GM23338 (cell line): ENCODE results near the gene USP24. TPM values are rescaled to one million over a fixed set of nuclear protein-coding genes. Genes with fewer than 3 reads are reported as not detected.

Experiments
- ATAC-seq: fragments of 200-7000 bp; cut with Tn5 transposase; 3 replicates; pipeline ENCODE4 v1.9.1; 2020
- DNase-seq: peaks from one replicate; pipeline ENCODE4 v3.0.0-alpha.2; 2015; ENCODE audit warnings: low spot score
- H2AFZ ChIP-seq: fragments of 200-600 bp; sonication (generic); 2 replicates; pipeline ENCODE4 v1.8.0; 2016; ENCODE audit warnings: antibody characterized with exemption, mild to moderate bottlenecking, moderate library complexity
- H3F3A ChIP-seq: fragments of 200-600 bp; sonication (generic); replicated peaks from 2 replicates; pipeline ENCODE4 v1.8.0; 2017; ENCODE audit warnings: antibody characterized with exemption, mixed run types, low read depth
- H3K27ac ChIP-seq: fragments of 200-600 bp; sonication (generic); 2 replicates; pipeline ENCODE4 v1.6.1; 2016; ENCODE audit warnings: low read depth
- H3K27me3 ChIP-seq: fragments of 200-600 bp; sonication (generic); 2 replicates; pipeline ENCODE4 v1.8.0; 2016; ENCODE audit warnings: mild to moderate bottlenecking, mixed run types, moderate library complexity; ENCODE audit not compliant: insufficient read depth
- H3K36me3 ChIP-seq: fragments of 200-600 bp; sonication (generic); 2 replicates; pipeline ENCODE4 v1.8.0; 2016; ENCODE audit warnings: mild to moderate bottlenecking; ENCODE audit not compliant: insufficient read depth
- H3K4me1 ChIP-seq: fragments of 200-600 bp; sonication (generic); 2 replicates; pipeline ENCODE4 v1.8.0; 2016; ENCODE audit warnings: mild to moderate bottlenecking, moderate library complexity; ENCODE audit not compliant: insufficient read depth
- H3K4me2 ChIP-seq: fragments of 200-600 bp; sonication (generic); 2 replicates; pipeline ENCODE4 v1.7.1; 2017; ENCODE audit warnings: mixed run types
- H3K4me3 ChIP-seq: fragments of 200-600 bp; sonication (generic); 2 replicates; pipeline ENCODE4 v1.6.1; 2016; ENCODE audit warnings: mixed run types
- H3K79me2 ChIP-seq: fragments of 200-600 bp; sonication (generic); replicated peaks from 2 replicates; pipeline ENCODE4 v1.8.0; 2017; ENCODE audit warnings: mild to moderate bottlenecking; ENCODE audit not compliant: insufficient read depth
- H3K9me2 ChIP-seq: fragments of 200-600 bp; sonication (generic); 2 replicates; pipeline ENCODE4 v1.8.0; 2017; ENCODE audit not compliant: insufficient read depth
- H4K20me1 ChIP-seq: fragments of 200-600 bp; sonication (generic); replicated peaks from 2 replicates; pipeline ENCODE4 v1.8.0; 2017; ENCODE audit warnings: mild to moderate bottlenecking; ENCODE audit not compliant: insufficient read depth
- H3K27ac Mint-ChIP-seq: 2 replicates; pipeline ENCODE4 v1.8.0; 2020; ENCODE audit warnings: inconsistent platforms, mild to moderate bottlenecking, moderate library complexity, mixed read lengths
- H3K27me3 Mint-ChIP-seq: 3 replicates; pipeline ENCODE4 v1.8.0; 2022; ENCODE audit warnings: low read depth, mild to moderate bottlenecking, moderate library complexity, mixed read lengths, inconsistent platforms; ENCODE audit not compliant: insufficient read depth, poor library complexity
- H3K36me3 Mint-ChIP-seq: 3 replicates; pipeline ENCODE4 v1.8.0; 2021; ENCODE audit warnings: low read depth, mild to moderate bottlenecking, inconsistent platforms, moderate library complexity, mixed read lengths
- H3K4me1 Mint-ChIP-seq: 3 replicates; pipeline ENCODE4 v1.8.0; 2020; ENCODE audit warnings: mild to moderate bottlenecking, inconsistent platforms, mixed read lengths
- H3K4me3 Mint-ChIP-seq: 3 replicates; pipeline ENCODE4 v1.8.0; 2021; ENCODE audit warnings: moderate library complexity, mild to moderate bottlenecking, inconsistent platforms, mixed read lengths
- H3K9me3 Mint-ChIP-seq: 3 replicates; pipeline ENCODE4 v1.8.0; 2020; ENCODE audit warnings: moderate library complexity, mild to moderate bottlenecking, inconsistent platforms, mixed read lengths
- CREB1 ChIP-seq: fragments of 250-450 bp; sonication (Bioruptor Pico); IDR thresholded peaks from 2 replicates; pipeline ENCODE4 v1.5.0; 2020; ENCODE audit warnings: low read depth, mild to moderate bottlenecking, moderate library complexity
- ETS1 ChIP-seq: IDR thresholded peaks from 2 replicates; pipeline ENCODE4 v1.6.1; 2016; ENCODE audit warnings: antibody characterized with exemption
- EZH2 ChIP-seq: fragments of 200-600 bp; sonication (generic); IDR thresholded peaks from one replicate; pipeline ENCODE4 v1.8.0; 2017; ENCODE audit warnings: antibody characterized with exemption, mild to moderate bottlenecking, low read depth; ENCODE audit not compliant: unreplicated experiment
- EZH2phosphoT487 ChIP-seq: fragments of 200-600 bp; sonication (generic); IDR thresholded peaks from one replicate; pipeline ENCODE4 v1.8.1; 2018; ENCODE audit warnings: antibody characterized with exemption; ENCODE audit not compliant: unreplicated experiment
- JUNB ChIP-seq: IDR thresholded peaks from one replicate; pipeline ENCODE4 v1.6.1; 2016; ENCODE audit warnings: antibody characterized with exemption; ENCODE audit not compliant: unreplicated experiment
- POLR2AphosphoS5 ChIP-seq: IDR thresholded peaks from 2 replicates; pipeline ENCODE4 v1.6.1; 2016; ENCODE audit warnings: antibody characterized with exemption, low read depth
- STAT1 ChIP-seq: IDR thresholded peaks from one replicate; pipeline ENCODE4 v1.6.1; 2016; ENCODE audit warnings: antibody characterized with exemption; ENCODE audit not compliant: unreplicated experiment
- ZNF114 ChIP-seq: fragments of 250-450 bp; sonication (Bioruptor Pico); IDR thresholded peaks from 2 replicates; pipeline ENCODE4 v1.5.0; 2020; ENCODE audit warnings: mild to moderate bottlenecking, moderate library complexity
- ZNF462 ChIP-seq: fragments of 250-450 bp; sonication (Bioruptor Pico); IDR thresholded peaks from 2 replicates; pipeline ENCODE4 v1.5.0; 2020; ENCODE audit warnings: mild to moderate bottlenecking, moderate library complexity
- polyA plus RNA-seq: library from polyadenylated mRNA; unstranded; fragments of >200 nt; fragmentation: Nextera tagmentation; extraction: Ambion mirVana; gene quantifications from 2 replicates; pipeline ENCODE4 v1.2.1, GENCODE V29; 2016
- total RNA-seq: library from RNA; depleted of rRNA; stranded (reverse); fragments of >200 nt; shearing (Covaris generic); gene quantifications from 2 replicates; pipeline ENCODE4 v1.2.3, GENCODE V29; 2014
- TF ChIP-seq, protein P1 (sequence below), 2 experiments: fragments of 200-600 bp in 1 of 2; sonication (generic) in 1 of 2; conservative IDR thresholded peaks; 2 replicates each; pipeline versions ENCODE4 v1.5.1 to v1.6.1; 2016 to 2017; ENCODE audit warnings: antibody characterized with exemption in 2 of 2, low read depth in 2 of 2, mild to moderate bottlenecking in 2 of 2, moderate library complexity in 1 of 2
- TF ChIP-seq, protein P2 (sequence below): IDR thresholded peaks from one replicate; pipeline ENCODE4 v1.6.1; 2018; ENCODE audit warnings: antibody characterized with exemption; ENCODE audit not compliant: unreplicated experiment

USP24 gene
- total and polyA plus RNA-seq, 2 experiments from 2014 or later = 12.1 to 32.6 TPM

DNA sequence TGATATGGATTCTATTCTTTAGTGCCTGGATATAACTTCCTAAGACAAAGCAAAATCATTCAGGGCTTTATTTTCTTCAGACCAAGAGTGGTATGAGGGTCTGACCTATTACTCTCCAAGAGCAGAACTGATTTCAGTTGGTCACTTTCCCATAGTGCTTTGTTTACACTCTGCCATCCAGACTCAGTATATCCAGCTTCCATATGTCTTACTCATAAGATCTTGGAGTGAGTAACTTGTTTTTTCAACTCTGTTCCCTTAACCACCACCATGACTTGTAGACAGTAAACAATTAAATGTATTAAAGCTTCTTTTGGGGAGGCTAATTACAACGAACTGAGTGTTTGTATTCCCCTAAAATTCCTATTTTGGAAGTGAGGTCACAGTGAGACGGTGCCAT is 83.4 kb downstream of the USP24 start:
- H2AFZ ChIP-seq = no peak overlapping the region
- H3K79me2 ChIP-seq = no peaks in the 10 kb centered on the region
- no peaks in the 10 kb centered on the region; the same call in 1 of the 2 replicates for H4K20me1 ChIP-seq
- no peak overlapping the region for H3K27ac Mint-ChIP-seq
- DNase-seq = no peak
- no peak overlapping the region for H3K27ac ChIP-seq
- no peak overlapping the region for H3K4me2 ChIP-seq
- peaks cover 2% of the 10 kb centered on the region for H3K27me3 Mint-ChIP-seq
- no peak for ATAC-seq
- H3K9me3 Mint-ChIP-seq = no peaks in the 10 kb centered on the region
- no peaks in the 10 kb centered on the region for H3K4me1 Mint-ChIP-seq
- H3K36me3 ChIP-seq = peaks cover 36% of the 10 kb centered on the region
- H3K36me3 Mint-ChIP-seq = peaks cover 37% of the 10 kb centered on the region
- H3K4me3 ChIP-seq = no peak overlapping the region
- no peaks in the 10 kb centered on the region for H3F3A ChIP-seq
- H3K27me3 ChIP-seq = no peaks in the 10 kb centered on the region
- TF ChIP-seq EZH2phosphoT487 (no peak), CREB1 (CRISPR knock-in tag) (no peak), POLR2AphosphoS5 (no peak), ZNF462 (CRISPR knock-in tag) (no peak), EZH2 (no peak), ZNF114 (CRISPR knock-in tag) (no peak), ETS1 (no peak), JUNB (no peak), STAT1 (no peak)
- TF ChIP-seq, protein P1, sequence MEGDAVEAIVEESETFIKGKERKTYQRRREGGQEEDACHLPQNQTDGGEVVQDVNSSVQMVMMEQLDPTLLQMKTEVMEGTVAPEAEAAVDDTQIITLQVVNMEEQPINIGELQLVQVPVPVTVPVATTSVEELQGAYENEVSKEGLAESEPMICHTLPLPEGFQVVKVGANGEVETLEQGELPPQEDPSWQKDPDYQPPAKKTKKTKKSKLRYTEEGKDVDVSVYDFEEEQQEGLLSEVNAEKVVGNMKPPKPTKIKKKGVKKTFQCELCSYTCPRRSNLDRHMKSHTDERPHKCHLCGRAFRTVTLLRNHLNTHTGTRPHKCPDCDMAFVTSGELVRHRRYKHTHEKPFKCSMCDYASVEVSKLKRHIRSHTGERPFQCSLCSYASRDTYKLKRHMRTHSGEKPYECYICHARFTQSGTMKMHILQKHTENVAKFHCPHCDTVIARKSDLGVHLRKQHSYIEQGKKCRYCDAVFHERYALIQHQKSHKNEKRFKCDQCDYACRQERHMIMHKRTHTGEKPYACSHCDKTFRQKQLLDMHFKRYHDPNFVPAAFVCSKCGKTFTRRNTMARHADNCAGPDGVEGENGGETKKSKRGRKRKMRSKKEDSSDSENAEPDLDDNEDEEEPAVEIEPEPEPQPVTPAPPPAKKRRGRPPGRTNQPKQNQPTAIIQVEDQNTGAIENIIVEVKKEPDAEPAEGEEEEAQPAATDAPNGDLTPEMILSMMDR (conservative IDR thresholded peaks at IDR 0.05; ENCODE audit: low read depth in 2 of 2) = no peak
- TF ChIP-seq, protein P2, sequence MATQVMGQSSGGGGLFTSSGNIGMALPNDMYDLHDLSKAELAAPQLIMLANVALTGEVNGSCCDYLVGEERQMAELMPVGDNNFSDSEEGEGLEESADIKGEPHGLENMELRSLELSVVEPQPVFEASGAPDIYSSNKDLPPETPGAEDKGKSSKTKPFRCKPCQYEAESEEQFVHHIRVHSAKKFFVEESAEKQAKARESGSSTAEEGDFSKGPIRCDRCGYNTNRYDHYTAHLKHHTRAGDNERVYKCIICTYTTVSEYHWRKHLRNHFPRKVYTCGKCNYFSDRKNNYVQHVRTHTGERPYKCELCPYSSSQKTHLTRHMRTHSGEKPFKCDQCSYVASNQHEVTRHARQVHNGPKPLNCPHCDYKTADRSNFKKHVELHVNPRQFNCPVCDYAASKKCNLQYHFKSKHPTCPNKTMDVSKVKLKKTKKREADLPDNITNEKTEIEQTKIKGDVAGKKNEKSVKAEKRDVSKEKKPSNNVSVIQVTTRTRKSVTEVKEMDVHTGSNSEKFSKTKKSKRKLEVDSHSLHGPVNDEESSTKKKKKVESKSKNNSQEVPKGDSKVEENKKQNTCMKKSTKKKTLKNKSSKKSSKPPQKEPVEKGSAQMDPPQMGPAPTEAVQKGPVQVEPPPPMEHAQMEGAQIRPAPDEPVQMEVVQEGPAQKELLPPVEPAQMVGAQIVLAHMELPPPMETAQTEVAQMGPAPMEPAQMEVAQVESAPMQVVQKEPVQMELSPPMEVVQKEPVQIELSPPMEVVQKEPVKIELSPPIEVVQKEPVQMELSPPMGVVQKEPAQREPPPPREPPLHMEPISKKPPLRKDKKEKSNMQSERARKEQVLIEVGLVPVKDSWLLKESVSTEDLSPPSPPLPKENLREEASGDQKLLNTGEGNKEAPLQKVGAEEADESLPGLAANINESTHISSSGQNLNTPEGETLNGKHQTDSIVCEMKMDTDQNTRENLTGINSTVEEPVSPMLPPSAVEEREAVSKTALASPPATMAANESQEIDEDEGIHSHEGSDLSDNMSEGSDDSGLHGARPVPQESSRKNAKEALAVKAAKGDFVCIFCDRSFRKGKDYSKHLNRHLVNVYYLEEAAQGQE = no peak
- no peak overlapping the region for H3K4me3 Mint-ChIP-seq
- H3K9me2 ChIP-seq = no peaks in the 10 kb centered on the region
- H3K4me1 ChIP-seq = no peaks in the 10 kb centered on the region
